CD14-positive monocyte (primary cell): ENCODE measurements around the gene CNTN2. TPM values are rescaled to one million over a fixed set of nuclear protein-coding genes. Genes with fewer than 3 reads are reported as not detected.

ENCODE experiments used
- DNase-seq, 3 donors: peaks; one replicate each; pipeline ENCODE4 v3.0.0-alpha.2; 2011 to 2022
- H2AFZ ChIP-seq: 2 replicates; pipeline ENCODE4 v1.6.0; 2012; ENCODE audit warnings: mild to moderate bottlenecking, low read depth, low read length, inconsistent platforms; ENCODE audit not compliant: insufficient read depth, poor library complexity, severe bottlenecking
- H3K27ac ChIP-seq, 2 donors: 1 replicate in 1 of 2; 2 replicates in 1 of 2; pipeline ENCODE4 v1.5.1; 2012 to 2013; ENCODE audit warnings: low read length in 2 of 2, control low read depth in 1 of 2, inconsistent platforms in 1 of 2, low read depth in 1 of 2, mild to moderate bottlenecking in 1 of 2
- H3K27me3 ChIP-seq, 2 donors: one replicate each; pipeline versions ENCODE4 v1.6.0 to v1.6.1; 2011 to 2013; ENCODE audit warnings: low read length in 2 of 2; ENCODE audit not compliant: control insufficient read depth in 2 of 2, insufficient read depth in 2 of 2
- H3K36me3 ChIP-seq, 2 donors: replicated peaks in 1 of 2; 1 replicate in 1 of 2; 2 replicates in 1 of 2; pipeline versions ENCODE4 v1.5.1 to v1.6.1; 2012 to 2013; ENCODE audit warnings: low read length in 2 of 2, control low read depth in 1 of 2, inconsistent platforms in 1 of 2, mild to moderate bottlenecking in 1 of 2; ENCODE audit not compliant: insufficient read depth in 2 of 2, control insufficient read depth in 1 of 2
- H3K4me1 ChIP-seq, 2 donors: 1 replicate in 1 of 2; 2 replicates in 1 of 2; pipeline versions ENCODE4 v1.5.1 to v1.6.1; 2012 to 2013; ENCODE audit warnings: low read length in 2 of 2, control low read depth in 1 of 2, inconsistent platforms in 1 of 2, mild to moderate bottlenecking in 1 of 2, moderate library complexity in 1 of 2; ENCODE audit not compliant: insufficient read depth in 2 of 2, control insufficient read depth in 1 of 2
- H3K4me2 ChIP-seq: replicated peaks from 2 replicates; pipeline ENCODE3; 2012; ENCODE audit warnings: low read length, moderate library complexity, mild to moderate bottlenecking; ENCODE audit not compliant: poor library complexity, severe bottlenecking; ENCODE audit errors: extremely low read depth
- H3K4me3 ChIP-seq, 3 experiments: fragments of 200-600 bp in 1 of 3; sonication (generic) in 1 of 3; replicated peaks in 1 of 3; 1 replicate in 2 of 3; 2 replicates in 1 of 3; pipeline ENCODE4 v1.5.1; 2011 to 2013; ENCODE audit warnings: low read length in 3 of 3, mild to moderate bottlenecking in 3 of 3, control low read depth in 2 of 3, low read depth in 2 of 3, inconsistent platforms in 1 of 3, moderate library complexity in 1 of 3
- H3K79me2 ChIP-seq: 2 replicates; pipeline ENCODE4 v1.6.0; 2012; ENCODE audit warnings: mild to moderate bottlenecking, control low read depth, inconsistent platforms, low read length, moderate library complexity; ENCODE audit not compliant: insufficient read depth
- H3K9ac ChIP-seq: 2 replicates; pipeline ENCODE4 v1.6.0; 2017; ENCODE audit warnings: low read length, mild to moderate bottlenecking; ENCODE audit not compliant: insufficient read depth, poor library complexity, severe bottlenecking
- H3K9me3 ChIP-seq, 2 donors: replicated peaks in 1 of 2; 1 replicate in 1 of 2; 2 replicates in 1 of 2; pipeline versions ENCODE4 v1.5.1 to v1.6.1; 2012 to 2013; ENCODE audit warnings: low read length in 2 of 2, control low read depth in 1 of 2; ENCODE audit not compliant: control insufficient read depth in 1 of 2, insufficient read depth in 1 of 2
- H4K20me1 ChIP-seq: 2 replicates; pipeline ENCODE4 v1.6.0; 2012; ENCODE audit warnings: mild to moderate bottlenecking, low read length, control low read depth, moderate library complexity; ENCODE audit not compliant: insufficient read depth
- H3K27ac Mint-ChIP-seq, 7 donors: one replicate each; pipeline ENCODE4 v1.8.0; 2020; ENCODE audit warnings: mild to moderate bottlenecking in 7 of 7, mixed read lengths in 7 of 7, moderate library complexity in 6 of 7, inconsistent platforms in 2 of 7
- H3K27me3 Mint-ChIP-seq, 3 donors: one replicate each; pipeline ENCODE4 v1.8.0; 2021 to 2022; ENCODE audit warnings: low read depth in 3 of 3, mild to moderate bottlenecking in 3 of 3, mixed read lengths in 3 of 3, moderate library complexity in 3 of 3, inconsistent platforms in 1 of 3
- H3K36me3 Mint-ChIP-seq, 2 donors: one replicate each; pipeline ENCODE4 v1.8.0; 2020; ENCODE audit warnings: mixed read lengths in 2 of 2, inconsistent platforms in 1 of 2, mild to moderate bottlenecking in 1 of 2
- H3K4me1 Mint-ChIP-seq: one replicate; pipeline ENCODE4 v1.8.0; 2020; ENCODE audit warnings: mild to moderate bottlenecking, mixed read lengths
- H3K4me3 Mint-ChIP-seq, 2 donors: one replicate each; pipeline ENCODE4 v1.8.0; 2020; ENCODE audit warnings: mild to moderate bottlenecking in 2 of 2, mixed read lengths in 2 of 2, moderate library complexity in 1 of 2
- H3K9me3 Mint-ChIP-seq, 7 donors: one replicate each; pipeline ENCODE4 v1.8.0; 2020 to 2022; ENCODE audit warnings: mixed read lengths in 7 of 7, mild to moderate bottlenecking in 6 of 7, moderate library complexity in 6 of 7, inconsistent platforms in 2 of 7
- WGBS: methylation state at CpG from one replicate; pipeline ENCODE4 v1.1.5; 2013; ENCODE audit warnings: missing lambda C conversion rate; ENCODE audit not compliant: insufficient coverage; 5-methylcytosine and 5-hydroxymethylcytosine counted together
- intact Hi-C, 2 donors: fragments of 100-400 bp; cut with micrococcal nuclease; formaldehyde crosslinking; loops; one replicate each; pipeline versions ENCODE4 v1.15.0 to v1.15.1; 2023
- polyA plus RNA-seq, 3 donors: library from polyadenylated mRNA; depleted of rRNA in 1 of 3; unstranded in 2 of 3; stranded (reverse) in 1 of 3; fragments of 300-500 nt in 2 of 3; fragments of >200 nt in 1 of 3; fragmentation: Illumina TruSeq in 2 of 3; gene quantifications; 1 replicate in 2 of 3; 2 replicates in 1 of 3; pipeline ENCODE4 v1.2.3, GENCODE V29; 2012 to 2021
- TF ChIP-seq, protein P1 (sequence below): fragments of 200-600 bp; IDR thresholded peaks from one replicate; pipeline ENCODE4 v1.8.0; 2022; ENCODE audit warnings: antibody characterized with exemption, mild to moderate bottlenecking

The CNTN2 gene
- polyA plus RNA-seq, 3 donors, result not detected

DNA sequence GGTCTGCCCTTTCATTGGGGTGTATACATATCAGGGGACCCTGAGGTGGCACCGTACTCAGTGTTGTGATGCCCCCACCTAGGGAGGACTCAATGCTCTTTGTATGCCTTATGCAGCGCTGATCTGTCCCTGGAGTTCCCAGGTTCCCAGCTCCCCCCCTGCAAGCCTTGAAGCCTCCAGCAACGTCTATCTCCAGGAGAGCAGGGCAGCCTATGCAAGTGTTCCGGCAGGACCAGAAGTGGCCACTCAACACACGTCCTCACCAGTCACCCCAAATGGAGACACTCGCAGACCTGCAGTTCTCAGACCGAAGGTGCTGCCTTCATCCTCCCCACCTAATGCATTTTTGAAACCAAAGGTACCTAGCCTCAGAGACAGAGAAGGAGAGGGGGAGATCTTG is 25.2 kb upstream of the CNTN2 start:
- TF ChIP-seq, protein P1, sequence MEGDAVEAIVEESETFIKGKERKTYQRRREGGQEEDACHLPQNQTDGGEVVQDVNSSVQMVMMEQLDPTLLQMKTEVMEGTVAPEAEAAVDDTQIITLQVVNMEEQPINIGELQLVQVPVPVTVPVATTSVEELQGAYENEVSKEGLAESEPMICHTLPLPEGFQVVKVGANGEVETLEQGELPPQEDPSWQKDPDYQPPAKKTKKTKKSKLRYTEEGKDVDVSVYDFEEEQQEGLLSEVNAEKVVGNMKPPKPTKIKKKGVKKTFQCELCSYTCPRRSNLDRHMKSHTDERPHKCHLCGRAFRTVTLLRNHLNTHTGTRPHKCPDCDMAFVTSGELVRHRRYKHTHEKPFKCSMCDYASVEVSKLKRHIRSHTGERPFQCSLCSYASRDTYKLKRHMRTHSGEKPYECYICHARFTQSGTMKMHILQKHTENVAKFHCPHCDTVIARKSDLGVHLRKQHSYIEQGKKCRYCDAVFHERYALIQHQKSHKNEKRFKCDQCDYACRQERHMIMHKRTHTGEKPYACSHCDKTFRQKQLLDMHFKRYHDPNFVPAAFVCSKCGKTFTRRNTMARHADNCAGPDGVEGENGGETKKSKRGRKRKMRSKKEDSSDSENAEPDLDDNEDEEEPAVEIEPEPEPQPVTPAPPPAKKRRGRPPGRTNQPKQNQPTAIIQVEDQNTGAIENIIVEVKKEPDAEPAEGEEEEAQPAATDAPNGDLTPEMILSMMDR, result no peak
- H3K4me1 Mint-ChIP-seq, result peaks cover 6% of the 10 kb centered on the region
- peaks cover 0 to 2% (median 0%) of the 10 kb centered on the region in 7 donors for H3K9me3 Mint-ChIP-seq
- WGBS, result 93% methylated on average over 3 of the region's 7 CpGs
- intact Hi-C loops, result no loop called here
- DNase-seq, result no peak
- H3K27ac ChIP-seq, result no peak overlapping the region
- H2AFZ ChIP-seq, result no peak overlapping the region
- no peaks in the 10 kb centered on the region for H3K79me2 ChIP-seq
- H3K27ac Mint-ChIP-seq, result no peak overlapping the region
- no peaks in the 10 kb centered on the region for H3K9me3 ChIP-seq
- H3K27me3 Mint-ChIP-seq, result peaks cover 1 to 7% (median 5%) of the 10 kb centered on the region in 3 donors
- H3K4me3 Mint-ChIP-seq, result no peak overlapping the region
- H3K4me1 ChIP-seq, result no peaks in the 10 kb centered on the region
- no peaks in the 10 kb centered on the region for H3K27me3 ChIP-seq
- H3K9ac ChIP-seq, result no peak overlapping the region
- no peaks in the 10 kb centered on the region for H4K20me1 ChIP-seq
- H3K36me3 ChIP-seq, result no peaks in the 10 kb centered on the region
- H3K36me3 Mint-ChIP-seq, result no peaks in the 10 kb centered on the region
- H3K4me3 ChIP-seq, result no peak overlapping the region
- H3K4me2 ChIP-seq, result no peak overlapping the region

DNA sequence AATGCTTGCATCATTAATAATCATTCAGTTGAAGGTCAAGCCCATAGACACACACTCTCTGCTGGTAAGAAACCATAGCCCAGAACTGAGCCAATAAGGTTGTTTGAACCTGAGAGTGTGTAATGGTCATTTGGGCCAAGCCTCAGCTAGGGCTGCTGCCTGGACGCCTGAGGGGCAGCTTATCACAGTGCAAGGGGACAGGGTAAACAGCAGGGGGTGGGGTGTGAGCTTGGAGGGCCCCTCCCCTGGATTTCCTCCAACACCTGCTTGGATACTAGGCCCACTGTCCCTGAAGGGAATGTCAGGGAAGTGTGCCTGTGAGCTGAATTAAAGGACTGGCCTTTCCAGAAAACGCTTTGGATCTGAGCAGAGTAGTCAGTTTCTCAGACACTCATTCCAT is 24.6 kb upstream of the CNTN2 start:
- no peak for DNase-seq
- no peak overlapping the region for H3K27ac Mint-ChIP-seq
- H2AFZ ChIP-seq, result no peak overlapping the region
- H3K79me2 ChIP-seq, result no peaks in the 10 kb centered on the region
- no peaks in the 10 kb centered on the region for H3K4me1 ChIP-seq
- no peak overlapping the region for H3K4me2 ChIP-seq
- H3K4me3 ChIP-seq, result no peak overlapping the region
- no peaks in the 10 kb centered on the region for H3K9me3 ChIP-seq
- peaks cover 6% of the 10 kb centered on the region for H3K4me1 Mint-ChIP-seq
- H3K27me3 Mint-ChIP-seq, result peaks cover 1 to 7% (median 5%) of the 10 kb centered on the region in 3 donors
- TF ChIP-seq, protein P1, result no peak
- 83% methylated on average over 1 of the region's 2 CpGs for WGBS
- no peaks in the 10 kb centered on the region for H4K20me1 ChIP-seq
- intact Hi-C loops, result no loop called here
- H3K9ac ChIP-seq, result no peak overlapping the region
- H3K27me3 ChIP-seq, result no peaks in the 10 kb centered on the region
- no peak overlapping the region for H3K27ac ChIP-seq
- H3K36me3 Mint-ChIP-seq, result no peaks in the 10 kb centered on the region
- no peaks in the 10 kb centered on the region for H3K36me3 ChIP-seq
- H3K4me3 Mint-ChIP-seq, result no peak overlapping the region
- H3K9me3 Mint-ChIP-seq, result peaks cover 0 to 2% (median 0%) of the 10 kb centered on the region in 7 donors
